ENCODE measurements around the gene TECPR1.
A peak's percentile ranks its signal among the peaks of the same experiment; 100 is the strongest.

The TECPR1 gene, protein sequence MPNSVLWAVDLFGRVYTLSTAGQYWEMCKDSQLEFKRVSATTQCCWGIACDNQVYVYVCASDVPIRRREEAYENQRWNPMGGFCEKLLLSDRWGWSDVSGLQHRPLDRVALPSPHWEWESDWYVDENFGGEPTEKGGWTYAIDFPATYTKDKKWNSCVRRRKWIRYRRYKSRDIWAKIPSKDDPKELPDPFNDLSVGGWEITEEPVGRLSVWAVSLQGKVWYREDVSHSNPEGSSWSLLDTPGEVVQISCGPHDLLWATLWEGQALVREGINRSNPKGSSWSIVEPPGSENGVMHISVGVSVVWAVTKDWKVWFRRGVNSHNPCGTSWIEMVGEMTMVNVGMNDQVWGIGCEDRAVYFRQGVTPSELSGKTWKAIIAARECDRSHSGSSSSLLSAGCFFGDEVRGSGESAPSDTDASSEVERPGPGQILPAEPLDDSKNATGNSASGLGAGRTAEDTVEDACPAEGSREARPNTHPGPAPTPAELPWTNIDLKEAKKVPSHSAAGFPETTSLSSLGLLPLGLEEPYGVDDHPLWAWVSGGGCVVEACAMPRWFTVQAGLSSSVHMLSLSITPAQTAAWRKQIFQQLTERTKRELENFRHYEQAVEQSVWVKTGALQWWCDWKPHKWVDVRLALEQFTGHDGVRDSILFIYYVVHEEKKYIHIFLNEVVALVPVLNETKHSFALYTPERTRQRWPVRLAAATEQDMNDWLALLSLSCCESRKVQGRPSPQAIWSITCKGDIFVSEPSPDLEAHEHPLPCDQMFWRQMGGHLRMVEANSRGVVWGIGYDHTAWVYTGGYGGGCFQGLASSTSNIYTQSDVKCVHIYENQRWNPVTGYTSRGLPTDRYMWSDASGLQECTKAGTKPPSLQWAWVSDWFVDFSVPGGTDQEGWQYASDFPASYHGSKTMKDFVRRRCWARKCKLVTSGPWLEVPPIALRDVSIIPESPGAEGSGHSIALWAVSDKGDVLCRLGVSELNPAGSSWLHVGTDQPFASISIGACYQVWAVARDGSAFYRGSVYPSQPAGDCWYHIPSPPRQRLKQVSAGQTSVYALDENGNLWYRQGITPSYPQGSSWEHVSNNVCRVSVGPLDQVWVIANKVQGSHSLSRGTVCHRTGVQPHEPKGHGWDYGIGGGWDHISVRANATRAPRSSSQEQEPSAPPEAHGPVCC

DNA sequence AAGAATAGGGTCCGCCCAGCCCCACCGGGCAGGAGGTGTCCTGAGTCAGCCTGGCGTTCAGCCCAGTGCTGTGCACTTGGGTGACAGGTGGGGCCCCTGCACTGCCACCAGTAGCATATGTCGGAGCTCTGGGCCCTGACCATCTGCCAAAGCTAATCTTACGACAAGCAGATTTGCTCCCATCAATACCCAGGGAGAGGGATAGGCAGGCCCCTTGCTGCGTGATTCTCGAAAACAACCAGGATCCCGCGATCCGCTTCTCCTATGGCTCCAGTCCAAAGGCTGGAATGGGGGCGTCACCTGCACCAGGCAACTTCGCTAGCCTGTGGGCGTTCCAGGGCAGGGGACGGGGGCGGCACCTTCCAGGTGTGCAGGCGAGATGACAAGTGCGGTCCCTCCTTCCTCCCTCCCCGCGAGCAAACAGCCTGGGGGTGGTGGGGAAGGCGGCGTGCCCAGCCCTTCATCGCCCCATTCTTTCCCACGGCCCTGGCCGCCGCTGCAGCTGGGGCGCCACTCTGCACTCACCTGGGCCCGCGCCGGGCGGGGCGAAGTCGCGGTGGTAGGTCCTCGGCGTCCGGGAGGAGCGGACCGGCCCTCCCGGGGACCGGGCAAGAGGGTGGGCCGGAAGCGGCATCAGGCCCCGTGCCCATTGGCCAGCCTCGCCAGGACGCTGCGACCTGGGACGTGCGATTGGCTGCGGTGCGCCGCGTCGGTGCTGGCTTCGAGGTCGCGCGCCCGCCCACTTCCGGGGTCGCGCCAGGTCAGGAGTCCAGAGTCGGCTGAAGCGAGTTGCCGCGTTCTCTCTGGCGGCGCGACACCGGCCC lies at the start of gene TECPR1:
Gene TECPR1, minus strand, starts transcription at position 632 of the 824 bp plus-strand sequence. CDS start 6,086 bp downstream, outside the sequence.
- DNase-seq (ENCODE audit: extremely low read depth in 1 of 2, low read depth in 1 of 2): peak; percentile 84 to 85

GRCh38 chr7:98300595-98301372 lies 48.8 kb upstream of the TECPR1 start:
- DNase-seq (ENCODE audit: extremely low read depth in 1 of 2, low read depth in 1 of 2): no peak

GRCh38 chr7:98297626-98298286 lies 45.7 kb upstream of the TECPR1 start:
- DNase-seq (ENCODE audit: extremely low read depth in 1 of 2, low read depth in 1 of 2): no peak

DNA sequence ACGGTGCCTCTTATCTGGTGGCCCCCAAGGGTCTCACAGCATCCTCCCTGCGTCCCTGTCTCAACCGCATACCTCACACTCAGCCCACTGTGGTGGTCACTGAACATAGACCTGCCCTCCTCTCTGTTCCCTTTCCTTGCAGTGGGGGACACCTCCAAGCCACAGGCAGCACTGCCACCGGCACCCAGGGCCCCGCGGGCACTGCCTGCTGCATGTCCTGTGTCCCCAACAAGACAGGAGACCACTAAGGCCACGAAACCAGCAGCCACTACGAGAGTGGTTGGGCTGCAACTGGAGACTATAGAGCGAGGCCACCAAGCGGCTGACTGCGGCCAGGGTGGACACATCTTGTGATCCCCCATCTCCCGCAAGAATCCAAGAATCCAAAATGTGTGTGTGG lies 44.8 kb upstream of the TECPR1 start:
- no peak for DNase-seq (ENCODE audit: extremely low read depth in 1 of 2, low read depth in 1 of 2)

GRCh38 chr7:98295467-98296192 lies 43.6 kb upstream of the TECPR1 start:
- DNase-seq (ENCODE audit: extremely low read depth in 1 of 2, low read depth in 1 of 2): no peak

GRCh38 chr7:98294798-98295382 lies 42.9 kb upstream of the TECPR1 start:
- DNase-seq (ENCODE audit: extremely low read depth in 1 of 2, low read depth in 1 of 2): no peak

- DNase-seq (ENCODE audit: extremely low read depth in 1 of 2, low read depth in 1 of 2): no peak
These were observed 42.3 kb upstream of the TECPR1 start for GRCh38 chr7:98294326-98294725.

- no peak for DNase-seq (ENCODE audit: extremely low read depth in 1 of 2, low read depth in 1 of 2)
These were observed 41.7 kb upstream of the TECPR1 start for GRCh38 chr7:98293746-98294145.

- no peak for DNase-seq (ENCODE audit: extremely low read depth in 1 of 2, low read depth in 1 of 2)
These were observed 41.2 kb upstream of the TECPR1 start for GRCh38 chr7:98293265-98293664.

DNA sequence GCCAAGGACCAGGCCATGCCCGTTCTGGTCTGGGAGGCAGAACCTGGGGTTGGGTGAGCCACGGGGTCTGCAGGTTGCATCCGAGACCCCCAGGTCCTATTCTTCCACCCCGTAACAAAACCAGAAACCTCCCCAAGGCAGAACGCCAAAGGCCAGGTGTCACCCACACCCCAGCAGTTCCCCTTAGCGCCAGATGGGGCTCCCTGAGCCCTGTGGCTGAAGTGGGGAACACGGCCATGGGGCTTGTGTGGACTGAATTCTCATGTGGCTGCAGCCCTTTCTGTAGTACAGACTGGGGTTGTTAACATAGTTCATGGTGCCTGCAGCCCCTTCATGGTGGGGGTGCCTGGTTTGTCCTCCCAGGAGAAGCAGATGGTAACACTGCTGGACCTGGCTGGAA lies 39.7 kb upstream of the TECPR1 start:
- no peak for DNase-seq (ENCODE audit: extremely low read depth in 1 of 2, low read depth in 1 of 2)

- no peak for DNase-seq (ENCODE audit: extremely low read depth in 1 of 2, low read depth in 1 of 2)
These were observed 37.4 kb upstream of the TECPR1 start for GRCh38 chr7:98289333-98289875.

GRCh38 chr7:98288064-98288823 lies 36.2 kb upstream of the TECPR1 start:
- no peak for DNase-seq (ENCODE audit: extremely low read depth in 1 of 2, low read depth in 1 of 2)

DNA sequence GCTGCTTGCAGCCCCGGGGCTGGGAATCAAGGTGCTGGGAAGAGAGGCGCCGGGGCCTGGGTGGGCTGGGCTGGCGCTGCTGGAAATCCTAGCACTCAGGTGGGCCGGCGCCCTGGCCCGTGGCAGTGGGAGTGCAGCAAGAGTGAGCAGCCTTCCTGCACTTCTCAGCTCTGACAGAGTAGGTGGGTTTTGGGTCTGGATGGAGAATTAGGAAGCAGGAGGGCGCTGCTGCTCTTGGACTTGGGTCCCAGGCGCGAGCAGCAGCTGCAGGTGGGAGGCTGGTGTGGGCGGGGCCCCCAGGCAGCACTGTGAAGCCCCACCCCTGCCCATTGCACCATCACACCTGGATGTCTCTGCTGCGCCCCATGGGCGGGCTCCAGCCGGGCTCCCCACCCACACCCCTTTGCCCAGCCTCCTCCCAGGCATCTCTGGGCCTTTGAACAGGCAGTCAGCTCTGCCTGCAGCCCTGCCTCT lies 35.5 kb upstream of the TECPR1 start:
- no peak for DNase-seq (ENCODE audit: extremely low read depth in 1 of 2, low read depth in 1 of 2)

- no peak for DNase-seq (ENCODE audit: extremely low read depth in 1 of 2, low read depth in 1 of 2)
These were observed 34.9 kb upstream of the TECPR1 start for GRCh38 chr7:98286701-98287485.

- no peak for DNase-seq (ENCODE audit: extremely low read depth in 1 of 2, low read depth in 1 of 2)
These were observed 34.1 kb upstream of the TECPR1 start for GRCh38 chr7:98286093-98286539.

Measured in stimulated activated CD8-positive, alpha-beta memory T cell treated with anti-CD3 and anti-CD28 coated beads, Interleukin-7, amount 100 ng/mL, for 48 hours (primary cell).